GM21528 (cell line): Measurements from ENCODE around the gene AMOTL2.

ENCODE experiments used
- ATAC-seq: cut with Tn5 transposase; IDR thresholded peaks from one replicate; pipeline ENCODE4 v1.9.1; 2021; ENCODE audit warnings: mild to moderate bottlenecking, moderate library complexity; ENCODE audit not compliant: unreplicated experiment, low FRiP score

The AMOTL2 gene

DNA sequence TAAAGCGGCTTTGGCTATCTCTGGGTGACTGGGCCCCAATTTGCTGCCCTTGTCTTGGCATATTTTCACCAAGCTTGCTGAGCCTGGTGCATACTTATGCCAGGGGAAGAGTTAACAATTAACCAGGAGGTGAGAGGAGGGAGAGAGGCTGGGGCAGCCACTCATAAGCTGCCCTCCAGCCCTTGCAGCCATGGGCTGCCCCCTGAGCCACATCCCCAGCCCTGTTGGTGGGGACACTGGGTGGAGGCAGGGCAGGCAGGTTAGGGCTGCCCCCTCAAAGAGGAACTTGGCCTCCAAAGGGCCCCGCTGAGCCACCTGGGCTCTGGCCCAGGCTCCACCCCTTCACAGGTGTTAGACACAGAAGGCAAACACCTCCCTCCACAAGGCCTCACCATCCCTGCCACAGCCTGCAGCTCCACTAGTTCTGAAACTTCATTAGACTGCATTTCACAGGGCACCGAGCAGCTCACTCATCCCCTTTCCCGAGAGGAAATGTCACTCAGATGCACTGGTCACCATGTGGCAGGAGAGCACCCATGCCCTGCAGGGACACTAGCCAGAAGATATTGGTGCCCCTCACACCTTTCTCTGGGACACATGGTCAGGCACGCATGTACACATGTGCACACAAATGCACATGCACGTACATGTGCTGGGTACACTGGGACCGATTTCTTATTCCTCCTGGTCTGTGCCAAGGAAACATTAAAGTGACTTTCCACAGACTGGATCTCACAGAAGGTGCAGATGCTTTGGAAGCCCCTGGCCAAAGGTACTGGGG is 20.2 kb downstream of the AMOTL2 start:
- no peak for ATAC-seq

DNA sequence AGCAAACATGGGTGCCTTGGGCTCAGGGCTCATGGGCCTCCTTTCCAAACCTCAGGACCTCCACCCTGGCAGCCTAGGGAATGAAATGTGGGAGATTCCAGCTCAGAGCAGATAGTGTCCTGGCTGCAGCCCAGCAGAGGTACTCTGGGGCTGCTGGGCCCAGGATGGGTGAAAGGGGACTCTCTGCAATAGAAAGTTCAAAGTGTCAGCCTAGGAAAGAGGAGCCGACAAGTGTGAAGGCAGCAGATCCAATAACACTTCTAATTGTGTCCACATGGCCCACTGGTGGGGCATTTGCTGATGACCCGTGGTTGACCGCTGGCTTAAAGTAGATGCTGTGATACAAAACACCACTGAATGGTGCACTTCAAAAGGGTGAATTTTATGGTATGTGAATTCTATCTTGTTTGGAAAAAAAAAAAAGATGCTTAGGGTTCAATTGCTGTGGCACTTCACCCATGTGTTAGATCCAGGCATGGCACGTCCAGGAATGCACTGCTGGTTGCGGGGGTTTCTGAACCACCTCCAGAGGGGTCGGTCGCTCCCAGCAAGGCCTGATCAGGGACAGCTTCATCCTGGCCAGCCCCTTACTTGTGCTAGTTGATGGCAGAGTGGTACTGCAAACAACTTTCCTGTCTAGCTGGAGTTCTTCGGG is 20.9 kb downstream of the AMOTL2 start:
- no peak for ATAC-seq

DNA sequence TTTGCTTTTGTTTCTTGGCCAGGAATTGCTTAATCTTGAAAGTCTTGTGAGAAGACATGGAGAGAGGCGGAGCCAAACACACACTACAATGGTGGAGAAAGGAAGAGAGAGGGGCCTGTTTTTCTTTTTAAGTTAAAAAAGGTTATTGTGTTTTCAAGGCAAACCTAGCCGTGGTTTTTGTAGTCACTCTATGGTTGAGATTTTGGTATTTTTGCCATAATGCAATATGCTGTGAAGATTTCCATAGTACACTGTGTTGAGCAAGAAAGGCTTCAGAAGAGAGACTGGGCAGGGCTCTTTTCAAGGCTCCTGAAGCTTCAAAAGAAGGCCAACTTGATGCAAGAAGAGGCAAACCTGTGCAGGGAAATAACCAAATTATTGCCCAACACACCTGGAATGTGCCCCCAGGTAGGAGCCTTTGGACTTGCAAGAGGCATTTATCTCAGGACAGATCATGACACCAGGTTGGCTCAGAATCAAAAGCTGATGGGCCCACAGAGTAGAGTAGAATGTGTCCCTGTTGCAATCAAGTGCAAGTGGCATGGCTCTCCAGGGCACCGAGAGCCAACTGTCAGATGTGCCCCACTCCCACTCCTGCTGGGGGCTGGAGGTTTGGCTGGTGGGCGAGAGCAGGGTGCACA is 22.1 kb downstream of the AMOTL2 start:
- no peak for ATAC-seq

DNA sequence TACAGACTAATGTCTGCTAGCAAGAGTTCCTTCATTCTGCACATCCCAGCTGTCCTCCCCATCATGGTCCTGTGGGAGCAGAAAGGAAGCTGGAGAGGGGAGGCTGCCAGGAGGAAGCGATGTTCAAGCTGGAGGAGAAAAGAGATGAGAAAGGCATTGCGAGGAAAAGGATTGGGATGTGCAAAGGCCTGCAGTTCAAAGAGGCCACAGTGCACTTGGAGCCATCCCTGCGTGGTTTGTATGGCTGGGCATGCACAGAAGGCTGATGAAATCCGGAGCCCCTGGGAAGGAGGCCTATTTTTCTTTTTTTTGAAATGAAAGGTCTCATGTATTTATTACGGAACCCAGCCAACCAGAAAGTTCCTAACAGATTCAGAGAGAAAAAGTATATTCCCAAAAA is 22.8 kb downstream of the AMOTL2 start:
- no peak for ATAC-seq

DNA sequence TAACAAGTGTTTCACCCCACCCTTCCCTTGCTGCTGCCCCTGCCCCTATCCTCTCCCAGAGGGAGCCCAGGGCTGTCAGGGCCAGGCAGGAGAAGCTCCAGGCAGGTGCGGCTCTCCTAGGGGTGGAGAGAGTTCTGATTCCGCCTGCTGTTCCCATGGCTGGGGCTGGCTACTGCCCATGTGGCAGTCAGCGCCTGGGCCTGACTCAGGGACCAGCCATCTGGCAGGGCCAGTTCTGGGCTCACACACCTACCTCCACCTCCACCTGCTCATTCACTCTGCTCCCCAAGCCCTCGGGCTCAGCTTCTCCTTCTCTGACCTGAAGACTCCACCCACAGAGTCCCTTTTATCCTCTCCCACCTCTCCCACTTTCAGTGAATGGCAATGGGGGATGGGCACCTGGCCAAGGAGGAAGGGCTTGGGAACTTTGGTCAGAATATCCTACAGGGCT is 23.4 kb downstream of the AMOTL2 start:
- ATAC-seq: no peak

DNA sequence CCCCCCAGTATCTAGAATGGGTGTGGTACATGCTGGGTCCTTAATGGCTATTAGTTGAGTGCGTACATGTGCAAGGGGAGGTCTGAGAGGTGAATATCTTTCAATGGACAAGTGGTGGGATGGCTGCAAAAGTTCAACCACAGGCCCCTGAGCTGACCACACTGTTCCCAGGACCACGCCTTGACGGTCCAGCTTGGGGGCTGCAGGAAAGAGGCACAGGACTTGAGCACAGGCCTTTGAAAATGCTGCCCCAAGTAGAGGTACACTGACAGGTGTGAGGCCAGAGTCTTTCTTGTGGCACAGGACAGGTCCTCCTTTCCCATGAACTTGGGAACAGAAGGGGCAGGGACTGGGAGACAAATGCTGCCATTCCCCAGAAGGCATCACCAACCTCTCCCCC is 24.0 kb downstream of the AMOTL2 start:
- no peak for ATAC-seq

DNA sequence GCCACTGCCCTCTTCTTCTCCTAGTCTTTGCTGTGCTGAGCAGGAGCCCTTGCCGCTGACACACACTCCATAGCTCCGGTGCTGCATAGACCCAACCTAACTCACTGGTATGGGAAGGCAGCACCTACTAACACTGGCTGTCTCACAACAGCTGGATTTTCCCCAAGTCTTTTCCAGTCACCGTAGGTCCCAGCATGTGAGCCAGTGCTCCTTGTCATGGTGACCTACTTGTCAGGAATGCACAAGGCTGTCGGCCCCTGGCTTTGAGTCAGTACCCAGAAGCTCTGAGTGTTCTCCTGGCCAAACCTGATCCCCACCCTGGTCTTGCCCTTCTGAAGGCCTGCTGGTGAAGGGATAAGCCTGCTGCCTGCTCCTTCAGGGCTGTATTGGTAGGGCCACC is 25.7 kb downstream of the AMOTL2 start:
- no peak for ATAC-seq

DNA sequence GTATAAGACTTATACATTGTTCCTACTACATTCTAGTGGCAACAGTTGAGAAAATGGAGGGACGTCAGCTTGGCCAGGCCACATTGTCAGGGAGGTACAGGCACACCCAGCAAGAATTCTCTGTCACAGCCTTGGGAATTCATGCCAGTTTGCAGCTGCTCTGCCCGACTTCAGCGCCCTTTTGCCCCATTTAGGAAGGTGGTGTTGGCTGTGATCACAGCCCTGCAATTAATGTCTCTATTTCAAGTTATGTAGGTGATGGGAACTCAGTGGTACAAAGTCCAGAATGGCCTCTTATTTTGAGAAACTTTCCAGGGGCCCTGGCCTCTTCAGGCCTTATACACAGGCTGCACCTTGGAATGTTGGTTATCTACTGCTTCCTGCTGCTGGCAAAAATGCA is 26.7 kb downstream of the AMOTL2 start:
- no peak for ATAC-seq

DNA sequence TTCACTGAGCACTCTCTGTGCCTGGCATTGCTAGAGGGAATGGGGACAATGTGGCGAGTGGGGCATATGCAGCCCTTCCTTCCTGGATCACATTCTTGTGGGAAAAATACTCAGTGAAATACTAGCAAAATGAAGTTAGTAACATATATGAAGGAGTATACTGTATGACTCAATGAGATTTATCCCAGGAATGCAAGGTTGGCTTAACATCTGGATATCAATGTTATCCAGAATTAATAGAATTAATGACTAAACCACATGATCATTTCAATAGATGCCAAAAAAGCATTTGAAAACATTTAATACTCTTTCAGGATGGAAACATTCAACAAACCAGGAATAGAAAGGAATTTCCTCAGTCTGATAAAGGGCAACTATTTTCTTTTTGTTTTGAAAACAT is 27.5 kb downstream of the AMOTL2 start:
- no peak for ATAC-seq

DNA sequence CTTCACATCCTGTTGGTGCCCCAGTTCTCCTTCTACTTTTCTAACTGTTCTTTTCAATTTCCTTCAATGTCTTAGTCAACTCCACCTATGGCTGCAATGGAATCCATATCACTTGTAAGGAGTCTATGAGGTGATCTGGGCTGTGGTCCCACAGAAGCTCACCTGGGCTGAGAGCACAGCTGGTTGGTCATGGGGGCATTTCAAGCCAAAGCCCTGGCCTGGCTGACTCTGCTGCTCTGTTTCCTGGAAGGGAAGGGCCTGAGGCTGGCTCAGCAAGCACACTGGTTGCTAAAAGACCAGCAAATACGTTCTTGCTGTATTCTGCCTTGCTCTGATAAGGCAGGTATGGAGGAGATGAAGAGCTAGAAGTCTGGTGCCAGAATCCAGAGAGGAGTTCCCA is 29.0 kb downstream of the AMOTL2 start:
- no peak for ATAC-seq

DNA sequence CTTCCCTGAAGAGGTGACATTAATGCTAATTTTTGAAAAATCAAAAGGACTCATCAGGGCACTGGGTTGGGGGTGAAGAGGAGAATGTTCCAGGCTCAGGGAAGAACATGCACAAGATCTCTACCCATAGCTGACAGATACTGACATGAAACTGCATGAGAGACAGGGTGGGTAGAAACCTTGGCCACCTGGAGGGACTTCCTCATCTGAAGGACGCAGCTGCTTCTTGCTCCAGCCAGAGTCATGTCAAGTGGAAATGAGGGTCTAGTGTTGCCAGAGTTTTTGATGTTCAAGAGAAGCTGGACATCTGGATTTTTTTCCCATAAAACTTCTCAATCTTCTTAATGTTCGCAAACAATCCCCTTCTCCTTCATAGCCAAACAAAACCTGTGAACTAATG is 29.7 kb downstream of the AMOTL2 start:
- ATAC-seq: no peak

DNA sequence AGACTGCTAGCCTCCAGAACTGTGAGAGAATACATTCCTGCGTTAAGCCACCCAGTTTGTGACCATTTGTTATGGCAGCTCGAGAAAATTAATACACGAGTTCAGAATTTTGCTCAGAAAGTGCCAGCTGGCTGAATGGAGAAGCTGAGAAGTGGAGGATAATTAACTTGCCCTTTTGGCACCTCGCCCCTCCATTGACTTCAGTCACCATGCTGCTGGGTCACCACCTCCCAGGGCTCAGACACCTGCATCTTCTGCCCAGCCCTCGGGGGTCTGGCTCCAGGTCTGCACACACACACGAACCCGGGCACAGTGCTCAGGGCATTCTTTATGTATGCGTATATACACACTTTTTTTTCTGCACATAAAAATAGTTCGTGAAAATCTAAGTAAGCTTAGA is 32.0 kb downstream of the AMOTL2 start:
- ATAC-seq: no peak

DNA sequence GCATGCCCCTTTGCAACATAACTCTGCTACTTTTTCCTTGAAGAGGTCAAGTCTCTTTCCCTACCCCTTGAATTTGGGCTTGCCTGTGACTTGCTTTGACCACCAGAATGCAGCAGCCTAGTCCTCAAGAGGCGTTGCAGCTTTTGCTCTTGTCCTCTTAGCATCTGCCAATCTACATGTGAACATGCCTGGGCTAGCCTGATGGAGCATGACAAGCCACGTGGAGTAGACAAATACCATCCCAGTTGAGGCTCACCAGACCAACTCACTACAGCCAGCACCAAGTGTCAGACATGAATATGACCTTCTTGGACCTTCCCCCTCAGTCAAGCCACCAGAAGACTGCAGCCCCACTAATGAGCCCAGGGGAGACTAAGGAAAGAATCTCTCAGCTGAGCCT is 32.9 kb downstream of the AMOTL2 start:
- ATAC-seq: no peak

DNA sequence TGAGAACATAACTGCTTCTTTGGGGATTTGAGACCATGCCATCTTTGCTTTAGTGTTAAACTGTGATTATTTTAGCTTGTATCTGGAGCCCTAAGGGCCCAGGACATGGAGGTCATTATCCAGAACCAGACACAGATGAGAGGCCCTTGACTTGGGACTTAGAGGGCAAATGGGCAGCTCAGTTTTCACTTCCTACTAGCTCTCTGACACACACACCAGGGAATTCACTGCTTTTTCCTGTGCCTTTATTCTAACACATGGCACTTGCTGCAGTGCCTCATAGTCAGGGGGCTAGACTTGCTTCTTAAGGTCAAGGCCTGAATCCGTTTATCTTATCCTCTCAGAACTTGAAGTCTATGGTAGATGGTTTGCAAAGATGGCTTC is 33.3 kb downstream of the AMOTL2 start:
- no peak for ATAC-seq

DNA sequence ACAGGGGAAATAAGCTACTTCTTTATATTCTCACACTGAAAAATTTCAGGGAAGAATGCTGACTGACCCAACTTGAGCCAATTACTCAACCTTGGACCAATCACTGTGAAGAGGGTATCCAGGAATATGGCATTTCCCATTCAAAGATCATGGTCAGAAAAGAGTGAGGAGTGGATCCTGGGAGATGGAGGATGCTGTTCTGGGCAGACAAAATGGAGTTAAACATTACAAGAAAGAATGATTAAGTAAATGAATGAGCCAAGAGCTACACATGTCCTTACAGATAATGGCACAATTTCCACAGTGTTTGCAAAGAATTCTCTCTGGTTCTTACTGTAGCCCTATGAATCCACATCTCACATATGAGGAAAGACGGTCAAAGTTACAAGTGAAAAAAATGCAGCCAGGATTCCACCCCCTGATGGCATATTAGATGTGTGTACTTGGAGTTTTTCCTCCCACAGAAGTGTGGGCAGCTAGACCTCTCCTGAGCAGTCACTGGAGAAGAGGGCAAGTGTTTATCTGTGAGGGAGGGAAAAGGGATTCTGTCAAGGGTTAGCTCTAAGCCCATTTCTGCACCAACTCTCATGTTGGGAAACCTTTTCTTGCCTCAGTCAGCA is 33.8 kb downstream of the AMOTL2 start:
- no peak for ATAC-seq

DNA sequence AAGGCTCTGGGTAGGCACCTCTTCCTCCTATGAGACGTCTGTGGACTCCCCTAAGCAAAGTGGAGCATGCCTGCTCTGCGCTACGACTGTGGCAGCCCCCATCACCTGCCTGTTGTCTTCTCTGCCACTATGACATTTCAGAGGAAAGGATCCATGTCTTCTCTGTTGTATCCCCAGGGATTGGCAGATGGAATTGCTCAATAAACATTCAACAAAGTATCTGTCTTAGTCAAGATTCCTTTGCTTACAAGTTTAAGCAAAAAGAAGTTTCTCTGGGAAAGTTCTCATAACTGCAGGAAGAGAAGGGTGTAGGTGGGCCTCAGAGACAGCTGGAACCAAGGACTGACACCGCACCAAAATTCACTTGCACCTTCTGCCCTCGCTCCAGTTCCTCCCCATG is 34.3 kb downstream of the AMOTL2 start:
- no peak for ATAC-seq

DNA sequence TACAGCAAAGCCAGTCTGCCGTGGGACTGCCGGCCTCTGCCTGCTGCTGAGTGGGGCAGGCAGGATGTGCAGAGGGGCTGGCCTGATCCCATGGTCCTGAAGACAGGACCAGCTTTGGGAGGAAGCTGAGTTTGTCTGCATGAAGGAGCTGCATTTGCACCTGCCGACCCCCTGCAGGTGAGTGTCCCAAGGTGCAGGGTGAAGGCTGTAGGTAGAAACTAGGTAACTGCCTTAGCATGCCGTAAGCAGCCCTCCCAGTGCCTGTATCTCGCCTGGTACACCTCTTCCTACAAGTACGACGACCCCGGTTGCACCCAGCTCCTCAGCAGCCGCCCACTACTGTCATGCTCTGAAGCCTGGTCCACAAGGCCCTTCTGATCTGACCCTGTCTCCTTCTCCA is 34.9 kb downstream of the AMOTL2 start:
- no peak for ATAC-seq

DNA sequence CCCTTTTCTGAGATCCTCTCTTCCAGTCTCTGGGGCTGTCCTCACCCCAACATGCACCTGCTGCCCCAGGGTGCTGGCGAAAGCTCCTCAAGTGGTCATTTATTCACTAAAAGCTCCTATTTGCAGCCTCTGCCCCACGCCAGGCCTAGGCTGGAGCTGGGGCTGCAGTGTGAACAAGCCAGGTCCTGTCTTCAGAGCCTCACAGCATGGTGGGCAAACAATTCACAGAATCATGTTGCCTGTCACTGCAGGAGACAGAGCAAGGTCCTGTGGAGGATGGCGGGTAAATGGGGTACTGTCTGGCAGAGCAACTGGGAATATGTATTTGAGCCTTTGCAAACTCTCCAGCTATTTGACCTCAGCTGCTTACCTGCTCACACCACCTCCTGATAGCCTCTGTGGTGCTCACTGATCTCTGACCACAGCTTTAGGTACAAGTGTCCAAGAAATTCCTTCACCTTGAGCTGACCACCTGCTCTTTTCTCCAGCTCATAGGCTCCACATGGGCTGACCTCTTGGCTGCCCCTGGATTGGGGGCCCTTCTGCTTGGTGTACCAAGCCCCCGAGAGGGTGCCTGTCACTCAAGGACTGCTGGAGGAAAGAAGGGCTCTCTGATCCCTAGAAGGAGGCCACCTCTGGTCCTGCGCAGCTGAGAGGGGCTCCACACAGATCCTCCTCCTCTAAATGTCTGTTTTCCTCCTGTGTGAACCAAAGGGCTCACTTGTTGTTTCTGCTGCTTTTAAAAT is 35.6 kb downstream of the AMOTL2 start:
- no peak for ATAC-seq

DNA sequence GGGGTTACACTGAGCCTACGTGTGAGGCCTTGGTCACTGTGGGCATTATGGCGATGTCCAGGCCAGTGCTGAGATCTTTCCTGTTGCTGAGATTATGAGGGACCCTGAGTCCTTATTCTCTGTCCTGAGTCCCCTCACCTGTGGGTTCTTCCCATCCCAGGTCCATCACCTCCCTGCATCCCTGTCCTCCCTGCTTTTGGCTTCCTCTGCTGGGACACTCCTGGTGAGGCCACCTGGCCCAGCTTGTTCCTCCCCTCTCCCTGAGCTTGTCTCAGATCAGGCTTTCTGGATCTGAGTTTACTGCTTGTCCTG is 36.1 kb downstream of the AMOTL2 start:
- no peak for ATAC-seq

DNA sequence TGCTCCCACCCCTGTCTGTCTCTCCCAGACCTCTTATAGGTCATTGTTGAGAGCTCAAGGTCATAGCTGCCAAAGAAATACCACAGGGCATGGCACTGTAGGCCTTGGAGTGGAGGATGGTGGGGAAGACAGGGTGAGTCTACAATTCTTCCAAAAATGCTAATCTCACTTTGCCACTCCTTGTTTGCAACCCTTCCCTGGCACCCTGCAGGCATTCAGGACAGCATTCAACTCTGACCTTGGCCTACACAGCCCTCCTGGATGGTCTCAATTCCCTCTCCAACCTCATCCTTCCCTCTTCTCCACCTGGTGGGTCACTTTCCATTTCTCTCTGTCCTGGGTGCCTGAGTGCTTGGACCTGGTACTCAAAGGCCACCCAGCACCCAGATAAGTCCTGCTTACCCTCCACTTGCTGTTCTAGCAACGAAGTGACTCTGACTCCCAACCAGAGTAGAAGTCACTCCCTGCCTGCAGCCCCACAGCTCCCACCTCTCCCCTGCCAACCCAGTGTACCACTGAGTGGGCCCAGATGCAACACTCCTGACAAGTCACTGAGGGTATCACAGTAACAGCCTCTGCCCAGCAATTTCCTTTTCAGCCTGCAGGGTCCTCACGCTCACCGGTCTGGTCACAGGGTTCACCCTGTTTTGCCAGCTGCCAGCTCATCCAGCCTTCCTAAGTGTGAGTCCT is 36.6 kb downstream of the AMOTL2 start:
- no peak for ATAC-seq
